Activated T-helper 1 cell treated with Interleukin-2 at 50 U/mL for 16 hours (primary cell): ENCODE measurements around the gene LRRC4B.

Experiments
- DNase-seq: peaks from one replicate; pipeline ENCODE4 v3.0.0-alpha.2; 2020; ENCODE audit warnings: low read depth

Gene LRRC4B

DNA sequence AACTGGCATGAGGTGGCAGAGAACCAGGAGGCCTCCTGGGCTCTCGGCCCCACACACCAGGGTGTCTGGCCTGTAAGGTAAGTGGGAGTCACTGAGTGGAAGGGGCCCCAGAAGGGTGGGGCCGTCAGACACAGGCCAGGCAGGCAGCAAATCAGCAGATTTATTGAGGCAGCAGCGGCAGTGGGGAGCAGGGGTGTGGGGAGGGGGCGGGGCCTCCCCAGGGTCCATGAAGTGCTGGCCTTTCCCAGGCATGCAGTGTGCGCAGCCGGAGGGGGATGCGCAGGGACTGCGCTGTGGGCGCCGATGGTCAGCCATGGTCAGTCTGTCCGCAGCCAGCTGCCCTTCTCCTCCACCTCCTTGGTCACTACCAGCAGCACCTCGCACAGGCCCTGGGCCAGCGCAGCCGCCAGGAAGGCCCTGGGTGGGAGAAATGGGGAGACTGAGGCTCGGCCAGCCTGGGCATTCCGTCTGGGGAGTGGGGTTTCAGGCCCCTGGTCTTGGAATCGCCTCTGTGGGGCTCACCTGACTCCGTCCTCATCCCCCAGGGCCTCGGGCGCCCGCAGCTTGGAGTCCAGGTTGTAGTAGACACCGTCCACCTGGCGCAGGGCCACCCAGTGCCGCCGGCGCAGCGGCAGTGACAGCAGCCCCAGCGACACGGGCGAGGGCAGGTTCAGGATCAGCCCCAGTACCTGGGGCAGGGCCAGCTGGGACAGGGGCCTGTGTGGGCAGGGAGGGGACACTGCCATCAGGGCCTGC lies 62.2 kb downstream of the LRRC4B start:
- DNase-seq = no peak

- DNase-seq = no peak
Measured at GRCh38 chr19:50501568-50502475, 66.4 kb downstream of the LRRC4B start.

GRCh38 chr19:50501186-50501567 lies 67.1 kb downstream of the LRRC4B start:
- DNase-seq = no peak

- no peak for DNase-seq
Measured at GRCh38 chr19:50500753-50501151, 67.5 kb downstream of the LRRC4B start.

DNA sequence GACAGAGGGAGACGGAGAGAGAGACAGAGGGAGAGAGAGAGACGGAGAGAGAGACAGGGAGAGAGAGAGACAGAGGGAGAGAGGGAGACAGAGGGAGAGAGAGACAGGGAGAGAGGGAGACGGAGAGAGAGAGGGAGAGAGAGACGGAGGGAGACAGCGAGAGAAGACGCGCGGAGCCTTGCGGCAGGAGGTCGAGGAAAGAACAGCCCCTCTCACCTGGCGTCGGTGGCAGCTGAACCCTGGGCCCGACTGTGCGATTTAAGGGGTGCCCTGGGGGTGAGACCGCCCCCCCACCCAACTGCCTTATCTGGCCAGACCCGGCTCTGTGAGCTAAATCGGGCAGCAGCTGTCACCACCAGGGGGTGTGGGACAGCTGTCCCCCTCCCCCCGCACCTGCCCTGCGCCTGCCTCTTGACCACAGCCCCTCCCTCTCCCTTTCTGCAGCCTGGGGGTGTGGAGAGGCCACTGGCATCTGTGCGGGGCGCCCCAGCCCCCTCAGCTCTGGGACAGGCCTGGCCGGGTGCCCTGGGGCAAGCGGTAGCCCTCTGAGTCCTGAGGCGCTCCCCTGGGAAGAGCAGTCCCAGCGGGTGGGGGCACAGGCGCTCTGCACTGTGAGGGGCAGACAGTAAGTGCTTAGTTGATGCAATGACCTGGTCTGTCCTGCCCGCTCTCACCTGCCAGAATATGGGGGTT lies 68.0 kb downstream of the LRRC4B start:
- no peak for DNase-seq

DNA sequence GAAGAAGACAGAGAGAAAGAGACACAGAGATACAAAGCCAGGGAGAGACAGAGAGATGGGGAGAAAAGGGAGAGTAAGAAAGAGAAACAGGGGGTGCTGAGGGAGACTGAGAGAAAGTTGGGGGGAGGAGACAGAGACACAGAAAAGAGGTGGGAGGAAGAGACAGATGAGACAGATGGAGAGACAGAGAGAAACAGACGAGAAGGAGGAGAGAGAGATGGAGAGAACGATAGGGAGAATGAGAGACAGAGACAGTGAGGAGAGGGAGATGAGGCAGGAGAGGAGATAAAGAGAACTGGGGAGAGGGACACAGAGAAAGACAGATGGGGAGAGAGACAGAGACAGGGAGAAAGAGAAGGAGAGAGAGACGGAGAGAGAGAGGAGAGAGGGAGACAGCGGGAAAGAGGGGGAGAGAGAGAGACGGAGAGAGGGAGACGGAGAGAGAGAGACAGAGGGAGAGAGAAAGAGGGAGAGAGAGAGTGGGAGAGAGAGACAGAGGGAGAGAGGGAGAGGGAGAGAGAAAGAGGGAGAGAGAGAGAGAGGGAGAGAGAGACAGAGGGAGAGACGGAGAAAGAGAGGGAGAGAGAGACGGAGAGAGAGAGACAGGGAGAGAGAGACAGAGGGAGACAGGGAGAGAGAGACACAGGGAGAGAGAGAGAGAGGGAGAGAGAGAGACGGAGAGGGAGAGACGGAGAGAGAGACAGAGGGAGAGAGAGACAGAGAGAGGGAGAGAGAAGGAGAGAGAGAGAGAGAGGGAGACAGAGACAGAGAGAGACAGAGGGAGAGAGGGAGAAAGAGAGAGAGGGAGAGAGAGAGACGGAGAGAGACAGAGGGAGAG lies 69.8 kb downstream of the LRRC4B start:
- no peak for DNase-seq

DNA sequence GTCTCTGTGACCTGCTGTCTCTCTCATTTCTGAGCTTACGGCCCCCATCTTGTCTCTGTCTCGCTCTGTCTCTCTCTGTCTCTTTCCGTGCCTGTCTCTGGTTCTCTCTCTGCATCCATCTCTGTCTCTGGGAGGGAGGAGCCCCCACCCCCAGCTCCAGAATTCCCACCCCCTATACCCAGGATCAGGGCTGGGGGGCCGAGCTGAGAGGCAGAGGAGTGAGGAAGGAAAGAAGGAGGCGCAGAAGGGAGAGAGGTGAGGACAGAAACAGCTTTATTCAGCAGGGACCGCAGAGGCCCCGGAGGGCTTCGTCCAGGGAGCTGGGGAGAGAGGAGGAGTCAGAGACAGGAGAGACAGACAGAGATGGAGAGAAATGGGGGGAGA lies 71.2 kb downstream of the LRRC4B start:
- DNase-seq = no peak

- no peak for DNase-seq
Measured at GRCh38 chr19:50496189-50497021, 71.8 kb downstream of the LRRC4B start.

DNA sequence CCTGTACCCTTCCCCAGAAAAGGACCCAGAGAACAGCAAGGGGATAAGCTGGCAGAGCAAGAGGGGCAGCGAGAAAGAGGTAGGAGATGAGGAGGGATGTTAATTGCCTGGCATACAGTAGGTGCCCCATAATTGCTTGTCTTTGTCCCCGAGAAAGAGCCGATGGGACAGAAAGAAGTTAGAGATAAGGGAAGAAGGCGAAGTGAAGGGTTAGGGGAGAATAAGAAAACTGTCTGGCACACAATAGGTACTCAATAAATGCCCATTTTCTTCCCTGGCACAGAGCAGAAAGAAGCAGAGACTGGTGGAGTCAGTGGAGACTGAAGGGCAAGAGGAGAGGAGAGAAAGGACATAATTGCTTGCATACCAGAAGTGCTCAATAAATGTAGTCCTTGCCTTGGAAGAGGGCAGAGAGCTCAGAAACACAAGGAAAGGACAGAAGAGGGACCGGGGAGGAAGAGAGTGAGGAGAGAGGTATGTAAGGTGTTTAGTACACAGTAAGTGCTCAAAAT lies 73.2 kb downstream of the LRRC4B start:
- DNase-seq = no peak

GRCh38 chr19:50494186-50495019 lies 73.8 kb downstream of the LRRC4B start:
- DNase-seq = no peak

DNA sequence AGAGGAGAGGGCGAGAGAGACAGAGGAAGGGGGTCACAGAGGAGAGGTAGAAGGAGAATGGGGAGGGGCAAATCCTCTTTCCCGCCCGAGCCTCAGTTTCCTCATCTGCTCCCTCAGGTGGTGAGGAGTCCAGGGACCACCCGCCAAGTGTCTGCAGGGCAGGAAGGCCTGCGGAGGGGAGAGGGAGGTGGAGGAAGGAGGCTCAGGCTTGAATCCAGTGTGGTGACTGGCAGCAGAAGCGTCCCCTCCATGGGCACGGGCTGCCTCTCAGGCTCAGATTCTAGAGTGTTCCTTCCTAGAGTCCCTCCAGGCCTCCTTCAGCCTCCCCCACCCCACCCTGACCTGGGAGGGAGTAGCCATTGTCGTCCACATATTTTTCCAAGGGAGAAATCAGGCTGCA lies 75.1 kb downstream of the LRRC4B start:
- DNase-seq = no peak

- no peak for DNase-seq
Measured at GRCh38 chr19:50492303-50493052, 75.8 kb downstream of the LRRC4B start.

DNA sequence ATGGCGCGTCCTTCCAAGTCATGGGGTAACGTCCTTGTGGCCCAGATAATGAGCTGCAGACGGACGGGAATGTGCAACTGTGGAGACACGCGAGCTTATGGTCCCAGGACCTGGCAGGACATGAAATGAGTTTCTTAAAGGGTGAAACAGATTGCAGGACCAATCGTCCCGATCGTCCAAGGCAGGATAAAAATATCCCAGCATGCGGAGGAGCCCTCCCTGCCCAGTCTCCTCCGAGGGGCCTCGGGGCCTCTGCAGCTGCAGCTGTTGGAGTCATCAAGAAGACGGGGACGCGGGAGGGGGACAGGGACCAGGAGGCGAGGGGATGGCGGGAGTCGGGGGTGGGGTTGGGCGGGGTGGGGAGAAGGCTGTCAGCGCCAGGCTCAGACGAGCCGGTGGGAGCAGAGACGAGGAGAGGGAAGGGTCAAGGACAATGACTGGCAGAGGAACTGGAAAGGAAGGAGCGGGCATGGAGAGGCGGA lies 77.2 kb downstream of the LRRC4B start:
- no peak for DNase-seq

- DNase-seq = no peak
Measured at GRCh38 chr19:50490411-50490811, 77.8 kb downstream of the LRRC4B start.

DNA sequence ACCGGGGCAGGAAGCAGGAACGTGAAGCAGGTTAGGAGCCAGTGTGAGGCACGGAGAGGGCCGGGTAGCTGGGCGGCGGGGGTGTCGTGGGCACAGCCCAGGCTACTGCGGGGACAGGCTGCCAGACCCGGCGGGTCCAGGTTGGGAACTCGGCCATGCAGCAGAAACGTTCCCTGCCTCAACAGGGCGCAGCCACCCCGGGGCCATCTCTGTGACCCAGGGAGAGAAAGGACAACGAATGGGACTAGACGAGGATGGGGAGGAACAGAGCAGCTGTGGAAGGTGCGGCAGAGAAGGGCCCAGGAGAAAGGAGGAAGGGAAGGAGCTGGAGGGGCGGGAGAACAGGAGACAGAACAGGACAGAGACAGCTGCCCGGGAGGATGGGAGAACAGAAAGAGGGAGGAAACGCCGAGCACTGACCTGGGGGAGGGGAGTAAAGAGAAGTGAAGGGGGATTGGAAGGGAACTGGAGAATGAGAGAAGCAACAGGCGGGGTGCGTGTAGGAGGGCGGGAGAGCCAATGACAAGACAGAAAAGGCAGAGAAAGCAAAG lies 78.7 kb downstream of the LRRC4B start:
- no peak for DNase-seq

DNA sequence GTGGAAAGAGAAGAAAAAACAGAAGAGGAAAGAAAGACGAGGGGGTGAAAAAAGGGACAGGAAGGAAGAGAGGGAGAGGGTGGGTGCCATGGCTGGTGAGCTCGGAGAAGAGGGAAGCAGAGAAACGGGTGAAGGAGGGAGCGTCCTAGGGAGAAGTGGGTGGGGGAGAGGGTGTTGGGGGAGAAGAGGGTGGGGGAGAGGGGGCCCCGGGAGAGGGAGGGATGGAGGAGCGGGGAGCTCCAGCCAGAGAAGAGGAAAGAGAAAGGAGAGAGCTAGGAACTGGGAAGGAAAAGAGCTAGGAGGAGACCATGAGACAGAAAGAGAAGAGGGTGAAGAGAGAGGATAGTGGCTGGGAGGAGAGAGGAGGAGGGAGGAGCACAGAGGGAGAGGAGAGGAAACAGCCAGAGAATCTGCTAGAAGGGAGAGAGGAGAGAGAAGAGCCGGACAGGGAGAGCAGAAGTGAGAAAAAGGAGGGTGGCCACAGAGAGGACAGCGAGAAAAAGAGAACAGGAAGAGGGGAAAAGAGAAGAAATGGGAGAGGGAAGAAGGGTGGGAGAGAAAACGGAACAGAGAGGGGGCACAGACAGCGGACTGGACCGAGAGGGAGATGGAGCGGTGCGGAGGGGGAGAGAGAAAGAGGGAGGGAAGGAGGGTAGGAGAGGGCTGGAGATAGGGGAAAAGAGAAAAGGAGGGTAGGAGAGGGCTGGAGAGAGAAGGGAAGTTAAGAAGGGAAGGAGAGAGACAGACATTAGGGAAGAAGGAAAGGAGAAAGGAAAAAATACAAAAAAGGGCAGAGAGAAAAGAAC lies 79.6 kb downstream of the LRRC4B start:
- no peak for DNase-seq

- DNase-seq = no peak
Measured at GRCh38 chr19:50486823-50487515, 81.3 kb downstream of the LRRC4B start.
